GM12878 (cell line): ENCODE measurements around the gene SMOC2. TPM values are rescaled to one million over a fixed set of nuclear protein-coding genes. Genes with fewer than 3 reads are reported as not detected.

Experiments used
- ATAC-seq: fragments of 200-7000 bp; cut with Tn5 transposase; 3 replicates; pipeline ENCODE4 v1.9.1; 2020; ENCODE audit warnings: mild to moderate bottlenecking, moderate library complexity
- BruUV-seq: library from RNA; stranded (reverse); fragments of 400-500 nt; replicated peaks from 2 replicates; lab custom pipeline; 2021; lab: Mats Ljungman, UMichigan
- CTCF ChIA-PET: fragments of 300-600 bp; sonication (Branson Sonifier 250); formaldehyde crosslinking; extraction: SDS; loops from one replicate; lab custom pipeline; 2021; ENCODE audit warnings: inconsistent platforms; lab: Yijun Ruan, JAX
- POLR2A ChIA-PET: fragments of 350-600 bp; formaldehyde crosslinking; extraction: SDS; loops from one replicate; lab custom pipeline; 2021; ENCODE audit warnings: inconsistent platforms; lab: Charles Lee
- RAD21 ChIA-PET: fragments of 300-600 bp; sonication (Branson Sonifier 250); formaldehyde crosslinking; loops from one replicate; lab custom pipeline; 2023; ENCODE audit warnings: antibody characterized with exemption; ENCODE audit not compliant: unreplicated experiment; lab: Charles Lee
- SMC1A ChIA-PET: fragments of 300-600 bp; sonication (Branson Sonifier 250); formaldehyde crosslinking; loops from one replicate; lab custom pipeline; 2023; ENCODE audit not compliant: unreplicated experiment, uncharacterized antibody; lab: Charles Lee
- DNase-seq: peaks from one replicate; pipeline ENCODE4 v3.0.0-alpha.2; 2011; ENCODE audit warnings: low read depth, low spot score
- FAIRE-seq: peaks from 3 replicates; lab custom pipeline; 2011; peaks lifted over from hg19 to GRCh38; lab: Jason Lieb, UNC
- H2AFZ ChIP-seq: 2 replicates; pipeline ENCODE4 v1.6.0; 2011; ENCODE audit warnings: low read depth, low read length, control low read depth; ENCODE audit not compliant: control insufficient read depth
- H3K27ac ChIP-seq: 2 replicates; pipeline ENCODE4 v1.5.1; 2011; ENCODE audit warnings: control low read depth; ENCODE audit not compliant: control insufficient read depth, insufficient read depth
- H3K27me3 ChIP-seq, 2 experiments: replicated peaks in 1 of 2; 2 replicates each; pipeline versions ENCODE4 v1.6.0 to v1.6.1; 2011; ENCODE audit warnings: low read length in 1 of 2; ENCODE audit not compliant: control insufficient read depth in 2 of 2, insufficient read depth in 2 of 2
- H3K36me3 ChIP-seq, 2 experiments: 2 replicates each; pipeline ENCODE4 v1.5.1; 2011; ENCODE audit warnings: low read length in 1 of 2; ENCODE audit not compliant: control insufficient read depth in 2 of 2, insufficient read depth in 2 of 2
- H3K4me1 ChIP-seq: 2 replicates; pipeline ENCODE4 v1.6.1; 2011; ENCODE audit warnings: mild to moderate bottlenecking, low read length, moderate library complexity, mixed read lengths; ENCODE audit not compliant: control insufficient read depth, insufficient read depth
- H3K4me2 ChIP-seq: 2 replicates; pipeline ENCODE4 v1.6.0; 2011; ENCODE audit warnings: control low read depth; ENCODE audit not compliant: control insufficient read depth, insufficient read depth
- H3K4me3 ChIP-seq: fragments of 200-600 bp; sonication (generic); 2 replicates; pipeline ENCODE4 v1.5.1; 2016
- H3K79me2 ChIP-seq: 2 replicates; pipeline ENCODE4 v1.6.0; 2011; ENCODE audit warnings: low read length; ENCODE audit not compliant: control insufficient read depth, insufficient read depth
- H3K9ac ChIP-seq: 2 replicates; pipeline ENCODE4 v1.8.0; 2011; ENCODE audit warnings: low read length, control low read depth, mixed read lengths; ENCODE audit not compliant: control insufficient read depth, insufficient read depth
- H3K9me3 ChIP-seq: replicated peaks from 3 replicates; pipeline ENCODE4 v1.5.1; 2011; ENCODE audit warnings: mild to moderate bottlenecking, low read length; ENCODE audit not compliant: control insufficient read depth, insufficient read depth
- H4K20me1 ChIP-seq: 2 replicates; pipeline ENCODE4 v1.6.0; 2011; ENCODE audit not compliant: control insufficient read depth, insufficient read depth
- CBX3 ChIP-seq: fragments of 200-600 bp; sonication (generic); IDR thresholded peaks from 2 replicates; pipeline ENCODE4 v1.6.1; 2016; ENCODE audit warnings: low read depth, borderline replicate concordance
- CUX1 ChIP-seq: IDR thresholded peaks from 2 replicates; pipeline ENCODE4 v1.6.1; 2012; ENCODE audit warnings: improper control_type of control experiment, low read depth, low read length; ENCODE audit not compliant: insufficient replicate concordance
- NKRF ChIP-seq: fragments of 450-650 bp; conservative IDR thresholded peaks from 2 replicates; pipeline ENCODE4 v1.6.1; 2017; ENCODE audit warnings: mild to moderate bottlenecking, moderate library complexity
- RUNX3 ChIP-seq: IDR thresholded peaks from 2 replicates; pipeline ENCODE4 v1.6.1; 2012; ENCODE audit warnings: low read length, inconsistent platforms
- TCF3 ChIP-seq: IDR thresholded peaks from 2 replicates; pipeline ENCODE4 v1.6.1; 2012; ENCODE audit warnings: low read depth, mild to moderate bottlenecking, low read length, borderline replicate concordance; ENCODE audit not compliant: insufficient read depth
- WGBS: methylation state at CpG from one replicate; pipeline ENCODE4 v1.1.6; 2016; ENCODE audit warnings: low lambda C conversion rate; ENCODE audit not compliant: insufficient replicate concordance, insufficient coverage; ENCODE audit errors: missing lambda C conversion rate; 5-methylcytosine and 5-hydroxymethylcytosine counted together
- in situ Hi-C: fragments of 300-500 bp; cut with MboI; formaldehyde crosslinking; loops from 9 replicates; pipeline ENCODE4 v1.14.3; 2018; ENCODE audit warnings: mixed read lengths
- intact Hi-C: fragments of 100-400 bp; cut with micrococcal nuclease; formaldehyde crosslinking; loops from one replicate; pipeline ENCODE4 v1.14.2; 2022; ENCODE audit not compliant: unreplicated experiment
- polyA plus RNA-seq, 11 experiments: library from polyadenylated mRNA; depleted of rRNA in 4 of 11; unstranded in 6 of 11; stranded (reverse) in 5 of 11; fragments of >200 nt; fragmentation: Nextera tagmentation in 4 of 11; fragmentation: Illumina TruSeq in 1 of 11; extraction: Ambion mirVana in 4 of 11; extraction: Trizol in 1 of 11; gene quantifications; 1 replicate in 1 of 11; 2 replicates in 10 of 11; pipeline versions ENCODE4 v1.2.1 to v1.2.3, GENCODE V29; 2011 to 2016; ENCODE audit warnings: inconsistent platforms in 2 of 11, missing spikeins in 2 of 11, low read depth in 1 of 11
- total RNA-seq, 4 experiments: library from RNA; depleted of rRNA in 3 of 4; stranded (reverse); fragments of >200 nt in 3 of 4; fragmentation: Illumina TruSeq in 1 of 4; extraction: Trizol in 1 of 4; gene quantifications; 2 replicates each; pipeline versions ENCODE4 v1.2.1 to v1.2.3, GENCODE V29; 2013 to 2021

The SMOC2 gene
- total and polyA plus RNA-seq, 10 of the 15 experiments (the other 5 are each of a cell fraction or from before 2014, with no cell fraction given): 0.10 to 0.12 TPM; not detected in 8

GRCh38 chr6:168468045-168468444, 27.1 kb downstream of the SMOC2 start:
- no peak overlapping the region for H2AFZ ChIP-seq
- H3K27ac ChIP-seq: no peak overlapping the region
- CTCF ChIA-PET: no interaction called here
- ATAC-seq (no peak), FAIRE-seq (no peak), DNase-seq (no peak)
- BruUV-seq: no TSS peak
- SMC1A ChIA-PET: no interaction called here
- no peaks in the 10 kb centered on the region for H3K36me3 ChIP-seq
- H3K9me3 ChIP-seq: no peaks in the 10 kb centered on the region
- no peak overlapping the region for H3K4me2 ChIP-seq
- 34% methylated on average over 5 of the region's 5 CpGs for WGBS
- in situ Hi-C loops: no loop called here
- intact Hi-C loops: no loop called here
- TF ChIP-seq CUX1: no peak
- no peak for TF ChIP-seq CBX3
- no peak for TF ChIP-seq RUNX3
- TF ChIP-seq TCF3: no peak
- TF ChIP-seq NKRF: no peak
- no peaks in the 10 kb centered on the region for H3K4me1 ChIP-seq
- H3K4me3 ChIP-seq: no peak overlapping the region
- no peaks in the 10 kb centered on the region for H3K27me3 ChIP-seq
- POLR2A ChIA-PET: no interaction called here
- H4K20me1 ChIP-seq: no peaks in the 10 kb centered on the region
- no peak overlapping the region for H3K9ac ChIP-seq
- H3K79me2 ChIP-seq: no peaks in the 10 kb centered on the region
- RAD21 ChIA-PET: no interaction called here
